ENCODE results near the gene KIFAP3.

GRCh38 chr1:170071378-170071777 lies 3.1 kb downstream of the KIFAP3 start:
- TF ChIP-seq CTCF (IDR thresholded peaks at IDR 0.05), result no peak
- TF ChIP-seq POLR2AphosphoS5 (IDR thresholded peaks at IDR 0.05), result no peak
- TF ChIP-seq POLR2A (IDR thresholded peaks at IDR 0.05), result no peak

All from suprapubic skin (tissue), 4 donors.